Raji (cell line): ENCODE measurements around the gene SECISBP2L.

Source experiments
- POLR2A ChIP-seq: IDR thresholded peaks from 2 replicates; pipeline ENCODE4 v1.6.1; 2011; ENCODE audit warnings: low read depth, low read length, control low read depth; ENCODE audit not compliant: insufficient read depth

SECISBP2L gene

GRCh38 chr15:49036650-49037545 is 9.3 kb downstream of the SECISBP2L start:
- TF ChIP-seq POLR2A: no peak

DNA sequence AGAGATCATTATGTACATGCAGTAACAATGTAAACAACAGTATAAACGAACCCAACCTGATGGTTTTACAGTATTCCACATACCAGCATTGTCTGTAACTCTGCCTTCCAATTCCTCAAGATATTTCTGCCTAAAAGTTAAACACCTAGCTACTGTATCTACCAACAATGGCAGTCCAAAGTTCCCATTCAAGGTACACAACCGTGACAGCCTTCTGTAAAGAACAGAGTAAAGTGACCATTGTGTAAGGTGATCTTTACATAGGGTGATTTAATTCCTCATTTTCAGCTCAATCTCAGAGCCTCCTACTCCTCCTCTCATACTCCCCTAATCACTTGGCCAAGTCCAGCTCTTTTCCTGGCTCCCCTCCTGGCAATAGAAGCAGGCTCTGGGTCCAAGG is 10.4 kb downstream of the SECISBP2L start:
- no peak for TF ChIP-seq POLR2A

- no peak for TF ChIP-seq POLR2A
Observed at GRCh38 chr15:49032601-49033145, 13.6 kb downstream of the SECISBP2L start.

- TF ChIP-seq POLR2A: no peak
Observed at GRCh38 chr15:49031804-49032203, 14.4 kb downstream of the SECISBP2L start.

GRCh38 chr15:49026700-49027099 is 19.5 kb downstream of the SECISBP2L start:
- TF ChIP-seq POLR2A: no peak

- no peak for TF ChIP-seq POLR2A
Observed at GRCh38 chr15:49024840-49025239, 21.4 kb downstream of the SECISBP2L start.

DNA sequence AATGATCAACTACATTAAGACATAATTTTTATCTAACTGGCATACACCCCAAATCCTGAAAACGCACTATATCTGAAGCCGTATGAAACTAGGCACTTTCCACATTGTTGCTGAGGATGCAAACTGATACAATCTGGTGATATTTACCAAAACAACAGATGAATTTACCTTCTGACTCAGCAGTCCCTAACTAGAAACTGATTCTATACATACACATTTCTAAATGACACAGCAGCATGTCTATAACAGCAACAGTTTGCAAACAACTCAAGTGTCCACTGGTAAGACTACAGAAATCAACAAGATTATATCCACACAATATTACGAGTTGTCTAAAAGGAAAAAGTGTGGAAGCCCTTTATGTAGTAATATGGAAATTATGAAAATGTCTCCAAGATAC is 22.9 kb downstream of the SECISBP2L start:
- no peak for TF ChIP-seq POLR2A

DNA sequence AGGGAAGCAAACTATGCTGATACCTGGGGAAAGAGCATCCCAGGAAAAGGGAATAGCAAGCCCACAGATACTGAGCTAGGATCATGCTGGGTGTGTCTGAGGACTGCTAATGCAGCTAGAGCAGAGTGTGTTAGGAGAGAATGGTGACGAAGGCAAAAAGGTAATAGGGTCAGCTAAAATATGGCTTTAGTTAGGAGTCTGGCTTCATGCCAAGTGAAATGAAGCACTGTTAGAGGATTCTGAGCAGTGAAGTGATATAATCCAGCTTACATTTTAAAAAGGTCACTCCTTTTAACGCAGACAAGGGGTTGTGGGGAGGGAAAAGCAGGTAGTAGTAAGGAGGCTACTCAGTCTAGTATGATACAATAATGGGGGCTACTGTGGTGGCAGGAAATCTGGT is 30.4 kb downstream of the SECISBP2L start:
- no peak for TF ChIP-seq POLR2A

GRCh38 chr15:48999314-48999713 is 46.9 kb downstream of the SECISBP2L start:
- TF ChIP-seq POLR2A: no peak

GRCh38 chr15:48996276-48996675 is 50.0 kb downstream of the SECISBP2L start:
- TF ChIP-seq POLR2A: no peak

- TF ChIP-seq POLR2A: no peak
Observed at GRCh38 chr15:48993380-48993779, 52.9 kb downstream of the SECISBP2L start.

DNA sequence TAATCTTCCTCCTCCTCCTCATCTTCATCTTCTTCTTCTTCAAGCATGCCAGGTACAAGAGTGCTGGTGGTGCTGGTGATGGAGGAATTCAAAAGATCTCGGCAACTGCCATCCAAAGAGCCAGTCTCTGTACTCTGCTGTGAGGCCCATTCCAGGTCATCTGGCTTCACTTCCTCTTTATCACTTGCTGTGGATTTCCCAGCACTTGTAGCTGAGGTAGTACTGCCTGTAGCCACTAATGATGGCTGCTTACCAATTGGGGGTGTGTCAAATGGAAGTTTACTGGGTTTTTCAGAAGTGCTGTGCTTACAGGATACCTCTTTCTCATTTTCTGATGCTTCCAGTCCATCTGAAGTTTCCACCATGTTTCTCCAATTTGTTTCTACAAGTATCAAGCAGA is 53.7 kb downstream of the SECISBP2L start:
- TF ChIP-seq POLR2A: no peak

DNA sequence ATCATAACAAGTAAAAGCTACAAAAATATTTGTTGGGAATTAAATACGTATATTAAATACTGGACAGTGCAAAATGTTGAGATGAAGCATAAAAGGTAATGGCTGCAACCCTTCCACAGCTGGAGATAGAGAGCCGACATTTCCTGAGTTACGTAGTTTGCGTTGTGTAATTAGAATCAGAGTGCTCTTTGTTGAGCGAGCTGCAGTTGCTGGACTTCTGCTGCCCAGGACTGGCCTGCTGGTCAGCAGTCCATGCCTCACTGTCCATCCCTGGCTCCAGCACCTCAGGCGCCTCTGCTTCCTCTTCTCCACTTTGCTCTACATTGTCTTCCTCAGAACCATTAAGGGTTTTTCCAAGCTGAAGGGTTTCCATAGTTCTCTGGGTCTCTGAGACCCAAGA is 54.1 kb downstream of the SECISBP2L start:
- no peak for TF ChIP-seq POLR2A

GRCh38 chr15:48989170-48989569 is 57.1 kb downstream of the SECISBP2L start:
- no peak for TF ChIP-seq POLR2A

DNA sequence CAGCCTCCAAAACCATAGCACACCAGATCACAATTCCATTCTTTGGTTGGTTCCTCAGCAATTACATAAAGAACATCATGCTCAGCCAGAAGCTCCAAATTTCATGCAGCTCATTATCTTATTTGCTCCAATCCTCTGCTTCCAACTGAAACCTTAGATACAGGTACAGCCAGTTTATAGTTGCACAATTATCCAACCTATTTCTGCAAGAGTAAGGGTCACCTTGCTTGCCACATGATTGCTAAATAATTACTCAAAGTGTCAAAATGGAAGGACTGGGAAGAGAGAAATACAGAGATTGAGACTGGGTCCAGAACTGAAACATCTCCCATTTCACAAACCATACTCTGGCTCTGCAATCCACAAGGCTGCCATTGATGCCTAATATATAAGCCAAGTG is 59.1 kb downstream of the SECISBP2L start:
- no peak for TF ChIP-seq POLR2A

DNA sequence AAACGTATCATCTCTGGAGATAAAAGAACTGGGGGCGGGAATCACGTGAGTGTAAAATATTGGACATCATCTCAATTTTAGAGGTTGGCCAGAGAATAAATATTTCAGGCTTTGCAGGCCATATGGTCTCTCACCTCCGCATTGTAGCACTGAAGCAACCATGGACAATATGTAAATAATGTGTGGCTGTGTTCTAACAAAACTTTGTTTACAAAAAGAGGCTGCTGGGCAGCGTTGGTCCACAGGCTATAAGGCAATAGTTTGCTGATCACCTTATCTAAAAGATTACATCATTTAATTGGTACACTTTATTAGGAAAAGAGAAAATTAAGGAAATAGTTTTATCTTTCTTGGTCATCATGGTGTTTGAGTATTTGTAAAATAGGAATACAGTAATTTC is 60.0 kb downstream of the SECISBP2L start:
- TF ChIP-seq POLR2A: no peak
